ENCODE data around the gene MAN2B1.
A peak's percentile ranks its signal among the peaks of the same experiment; 100 is the strongest.
"Not testable (repeated sequence)": the region's sequence is repeated elsewhere in the genome, so short reads cannot be mapped to it uniquely, and the experiment has no call there.

MAN2B1 gene

GRCh38 chr19:12706332-12706718, 39.8 kb upstream of the MAN2B1 start:
- TF ChIP-seq, protein P1, sequence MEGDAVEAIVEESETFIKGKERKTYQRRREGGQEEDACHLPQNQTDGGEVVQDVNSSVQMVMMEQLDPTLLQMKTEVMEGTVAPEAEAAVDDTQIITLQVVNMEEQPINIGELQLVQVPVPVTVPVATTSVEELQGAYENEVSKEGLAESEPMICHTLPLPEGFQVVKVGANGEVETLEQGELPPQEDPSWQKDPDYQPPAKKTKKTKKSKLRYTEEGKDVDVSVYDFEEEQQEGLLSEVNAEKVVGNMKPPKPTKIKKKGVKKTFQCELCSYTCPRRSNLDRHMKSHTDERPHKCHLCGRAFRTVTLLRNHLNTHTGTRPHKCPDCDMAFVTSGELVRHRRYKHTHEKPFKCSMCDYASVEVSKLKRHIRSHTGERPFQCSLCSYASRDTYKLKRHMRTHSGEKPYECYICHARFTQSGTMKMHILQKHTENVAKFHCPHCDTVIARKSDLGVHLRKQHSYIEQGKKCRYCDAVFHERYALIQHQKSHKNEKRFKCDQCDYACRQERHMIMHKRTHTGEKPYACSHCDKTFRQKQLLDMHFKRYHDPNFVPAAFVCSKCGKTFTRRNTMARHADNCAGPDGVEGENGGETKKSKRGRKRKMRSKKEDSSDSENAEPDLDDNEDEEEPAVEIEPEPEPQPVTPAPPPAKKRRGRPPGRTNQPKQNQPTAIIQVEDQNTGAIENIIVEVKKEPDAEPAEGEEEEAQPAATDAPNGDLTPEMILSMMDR (IDR thresholded peaks at IDR 0.05; ENCODE audit: extremely low read depth, insufficient read depth, missing control alignments), result no peak
- DNase-seq (ENCODE audit: low spot score), result no peak

GRCh38 chr19:12705654-12706331, 39.3 kb upstream of the MAN2B1 start:
- TF ChIP-seq, protein P1 (IDR thresholded peaks at IDR 0.05; ENCODE audit: extremely low read depth, insufficient read depth, missing control alignments), result no peak
- no peak for DNase-seq (ENCODE audit: low spot score)
- in situ Hi-C loops (cut with MboI; ENCODE audit: low pct_unique_long_range_greater_than_20kb, low sequenced_read_pairs, unreplicated experiment), result no loop called here

More at GRCh38 chr19:12706332-12706718, 39.8 kb upstream of the MAN2B1 start:
- in situ Hi-C loops (cut with MboI; ENCODE audit: low pct_unique_long_range_greater_than_20kb, low sequenced_read_pairs, unreplicated experiment), result no loop called here

DNA sequence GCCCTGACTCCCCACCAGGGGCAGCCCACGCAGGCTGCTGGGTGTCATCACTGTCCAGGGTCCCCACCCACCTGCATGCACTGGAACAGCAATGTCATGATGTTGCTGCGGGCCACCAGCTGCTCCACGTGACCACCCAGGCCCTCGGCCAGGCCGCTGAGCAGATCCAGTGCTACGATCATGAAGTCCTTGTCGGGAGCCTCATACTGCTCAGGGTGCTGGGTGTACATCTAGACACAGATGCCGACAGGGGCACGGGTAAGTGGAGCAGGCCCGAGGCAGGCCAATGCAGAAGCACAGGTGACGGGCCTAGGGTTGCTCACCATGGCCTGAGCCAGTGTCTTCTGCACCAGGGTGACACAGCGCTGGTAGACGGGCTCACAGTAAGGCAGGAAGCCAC, 38.6 kb upstream of the MAN2B1 start:
- no peak for DNase-seq (ENCODE audit: low spot score)
- TF ChIP-seq, protein P1 (IDR thresholded peaks at IDR 0.05; ENCODE audit: extremely low read depth, insufficient read depth, missing control alignments), result no peak
- in situ Hi-C loops (cut with MboI; ENCODE audit: low pct_unique_long_range_greater_than_20kb, low sequenced_read_pairs, unreplicated experiment), result no loop called here

GRCh38 chr19:12703046-12703445, 36.5 kb upstream of the MAN2B1 start:
- DNase-seq (ENCODE audit: low spot score), result peak; percentile 68
- TF ChIP-seq, protein P1 (IDR thresholded peaks at IDR 0.05; ENCODE audit: extremely low read depth, insufficient read depth, missing control alignments), result no peak
- in situ Hi-C loops (cut with MboI; ENCODE audit: low pct_unique_long_range_greater_than_20kb, low sequenced_read_pairs, unreplicated experiment), result no loop called here

DNA sequence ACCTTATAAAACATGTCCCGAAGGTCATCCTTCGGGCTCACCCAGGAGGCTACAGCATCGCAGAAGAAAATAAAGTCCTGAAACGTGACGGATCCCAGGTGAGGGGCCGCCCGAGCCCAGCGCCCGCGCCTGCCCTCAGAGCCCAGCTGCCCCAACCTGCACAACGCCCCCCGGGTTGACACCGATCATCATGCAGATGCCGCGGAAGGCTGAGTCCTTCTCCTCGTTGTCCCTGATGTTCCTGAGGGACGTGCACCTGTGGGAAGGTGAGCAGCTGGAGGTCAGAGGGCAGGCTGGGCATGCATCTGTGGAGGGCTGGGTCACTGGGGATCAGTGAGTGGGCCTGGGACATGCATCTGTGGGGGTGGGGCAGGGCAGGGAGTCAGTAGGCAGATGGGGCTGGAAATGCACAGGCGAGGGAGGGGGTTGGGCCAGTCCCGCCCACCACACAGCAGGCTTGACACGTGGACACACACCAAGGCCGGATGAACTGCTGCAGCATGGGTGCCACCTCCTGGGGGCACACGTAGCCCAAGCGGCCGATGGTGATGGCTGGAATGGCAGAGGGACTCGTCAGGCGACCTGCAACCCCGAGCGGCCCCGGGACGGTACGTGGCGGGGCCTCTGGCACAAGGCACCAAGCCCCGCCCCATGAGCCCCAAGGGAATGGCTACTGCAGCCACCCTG, 35.2 kb upstream of the MAN2B1 start:
- DNase-seq (ENCODE audit: low spot score), result no peak
- TF ChIP-seq, protein P1 (IDR thresholded peaks at IDR 0.05; ENCODE audit: extremely low read depth, insufficient read depth, missing control alignments), result no peak
- in situ Hi-C loops (cut with MboI; ENCODE audit: low pct_unique_long_range_greater_than_20kb, low sequenced_read_pairs, unreplicated experiment), result no loop called here

- in situ Hi-C loops (cut with MboI; ENCODE audit: low pct_unique_long_range_greater_than_20kb, low sequenced_read_pairs, unreplicated experiment), result no loop called here
- TF ChIP-seq, protein P1 (IDR thresholded peaks at IDR 0.05; ENCODE audit: extremely low read depth, insufficient read depth, missing control alignments), result no peak
- no peak for DNase-seq (ENCODE audit: low spot score)
Observed at GRCh38 chr19:12698138-12698537, 31.6 kb upstream of the MAN2B1 start.

DNA sequence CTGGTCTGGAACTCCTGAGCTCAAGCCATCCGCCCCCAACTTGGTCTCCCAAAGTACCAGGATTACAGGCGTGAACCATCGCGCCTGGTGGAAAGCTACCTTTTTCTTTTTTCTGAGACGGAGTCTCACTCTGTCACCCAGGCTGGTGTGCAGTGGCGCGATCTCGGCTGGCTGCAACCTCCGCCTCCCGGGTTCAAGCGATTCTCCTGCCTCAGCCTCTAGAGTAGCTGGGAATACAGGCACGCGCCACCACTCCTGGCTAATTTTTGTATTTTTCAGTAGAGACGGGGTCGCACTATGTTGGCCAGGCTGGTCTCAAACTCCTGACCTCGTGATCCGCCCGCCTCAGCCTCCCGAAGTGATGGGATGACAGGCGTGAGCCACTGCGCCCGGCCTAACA, 30.9 kb upstream of the MAN2B1 start:
- in situ Hi-C loops (cut with MboI; ENCODE audit: low pct_unique_long_range_greater_than_20kb, low sequenced_read_pairs, unreplicated experiment); DNase-seq (ENCODE audit: low spot score): not testable (repeated sequence)

Measured in GM13977 (cell line).